ENCODE measurements around the gene PERP. TPM values are rescaled to one million over a fixed set of nuclear protein-coding genes. Genes with fewer than 3 reads are reported as not detected.

PERP gene
- total RNA-seq, 1 experiment from 2014 or later = 85.9 TPM

- ChIA-PET RAD21 (ENCODE audit: low non-redundant PET in 1 of 2, low total read pairs in 2 of 2, uncharacterized antibody in 2 of 2, unreplicated experiment in 2 of 2) (no interaction called here), POLR2A (no interaction called here), CTCF (no interaction called here)
- no peaks in the 10 kb centered on the region for H3K27me3 ChIP-seq (ENCODE audit: insufficient read depth, low read length)
- H3K4me1 ChIP-seq (ENCODE audit: control insufficient read depth in 1 of 2, insufficient read depth in 2 of 2, low read length in 2 of 2) = no peaks in the 10 kb centered on the region
- no peaks in the 10 kb centered on the region for H3K9me3 ChIP-seq (ENCODE audit: control insufficient read depth in 1 of 2, insufficient read depth in 1 of 2, low read depth in 1 of 2, low read length in 2 of 2)
- no TSS peak for BruUV-seq (replicated peaks)
- no peaks in the 10 kb centered on the region for H3K79me2 ChIP-seq (ENCODE audit: insufficient read depth, low read length)
- TF ChIP-seq POLR2AphosphoS5 (IDR thresholded peaks at IDR 0.05; ENCODE audit: low read depth, low read length) = no peak
- no peak for TF ChIP-seq REST (IDR thresholded peaks at IDR 0.05; ENCODE audit: low read depth)
- TF ChIP-seq FOSL1 (IDR thresholded peaks at IDR 0.05; ENCODE audit: low read depth) = no peak
- TF ChIP-seq ELF1 (IDR thresholded peaks at IDR 0.05; ENCODE audit: borderline replicate concordance, low read depth) = no peak
- no peak for TF ChIP-seq TCF7L2 (IDR thresholded peaks at IDR 0.05; ENCODE audit: borderline replicate concordance, extremely low read depth, insufficient read depth, insufficient read length)
- TF ChIP-seq ATF3 (IDR thresholded peaks at IDR 0.05) = no peak
- TF ChIP-seq SRF (IDR thresholded peaks at IDR 0.05; ENCODE audit: low read depth) = no peak
- TF ChIP-seq SIN3A (IDR thresholded peaks at IDR 0.05; ENCODE audit: low read depth) = no peak
- no peak overlapping the region for H3K4me3 ChIP-seq (replicated peaks in 1 of 2; ENCODE audit: low read depth in 1 of 2, low read length in 2 of 2)
- no peaks in the 10 kb centered on the region for H3K9me2 ChIP-seq (ENCODE audit: insufficient read depth)
- H3K9ac ChIP-seq (ENCODE audit: low read length) = no peak overlapping the region
- intact Hi-C loops (cut with micrococcal nuclease) = no loop called here
- H4K20me1 ChIP-seq (ENCODE audit: insufficient read depth) = no peaks in the 10 kb centered on the region
- H2AFZ ChIP-seq (ENCODE audit: low read depth, low read length, poor library complexity, severe bottlenecking) = no peak overlapping the region
- no peak for DNase-seq (ENCODE audit: low read depth, low spot score)
- no peak for ATAC-seq
- H3K36me3 ChIP-seq (ENCODE audit: control insufficient read depth in 1 of 2, insufficient read depth in 2 of 2, low read length in 2 of 2) = no peaks in the 10 kb centered on the region
- H3K27ac ChIP-seq (ENCODE audit: low read depth, low read length) = no peak overlapping the region
- no peak overlapping the region for H3K4me2 ChIP-seq (ENCODE audit: low read length)
Measured at GRCh38 chr6:138145402-138145801, 38.2 kb upstream of the PERP start.

Data from HCT116 (cell line).